Activated naive CD8-positive, alpha-beta T cell (primary cell): Measurements from ENCODE around the gene GALP.
A peak's percentile ranks its signal among the peaks of the same experiment; 100 is the strongest.
"Not testable (repeated sequence)": the region's sequence is repeated elsewhere in the genome, so short reads cannot be mapped to it uniquely, and the experiment has no call there.

Experiments
- H3K27ac Mint-ChIP-seq: one replicate; pipeline ENCODE4 v1.8.0; 2021; ENCODE audit warnings: mixed read lengths
- H3K27me3 Mint-ChIP-seq: one replicate; pipeline ENCODE4 v1.8.0; 2021; ENCODE audit warnings: mixed read lengths
- H3K36me3 Mint-ChIP-seq: one replicate; pipeline ENCODE4 v1.8.0; 2021; ENCODE audit warnings: mixed read lengths
- H3K4me1 Mint-ChIP-seq: one replicate; pipeline ENCODE4 v1.8.0; 2021; ENCODE audit warnings: low read depth, mixed read lengths
- H3K4me3 Mint-ChIP-seq: one replicate; pipeline ENCODE4 v1.8.0; 2021; ENCODE audit warnings: mild to moderate bottlenecking, mixed read lengths
- H3K9me3 Mint-ChIP-seq: one replicate; pipeline ENCODE4 v1.8.0; 2021; ENCODE audit warnings: low read depth, mixed read lengths

The GALP gene

GRCh38 chr19:56142087-56142787 is 33.6 kb upstream of the GALP start:
- no peaks in the 10 kb centered on the region for H3K9me3 Mint-ChIP-seq
- H3K27me3 Mint-ChIP-seq: no peaks in the 10 kb centered on the region
- peaks cover 34% of the 10 kb centered on the region for H3K4me1 Mint-ChIP-seq
- peak overlapping the region; percentile 80 for H3K27ac Mint-ChIP-seq
- H3K36me3 Mint-ChIP-seq: no peaks in the 10 kb centered on the region
- peak overlapping the region; percentile 88 for H3K4me3 Mint-ChIP-seq

DNA sequence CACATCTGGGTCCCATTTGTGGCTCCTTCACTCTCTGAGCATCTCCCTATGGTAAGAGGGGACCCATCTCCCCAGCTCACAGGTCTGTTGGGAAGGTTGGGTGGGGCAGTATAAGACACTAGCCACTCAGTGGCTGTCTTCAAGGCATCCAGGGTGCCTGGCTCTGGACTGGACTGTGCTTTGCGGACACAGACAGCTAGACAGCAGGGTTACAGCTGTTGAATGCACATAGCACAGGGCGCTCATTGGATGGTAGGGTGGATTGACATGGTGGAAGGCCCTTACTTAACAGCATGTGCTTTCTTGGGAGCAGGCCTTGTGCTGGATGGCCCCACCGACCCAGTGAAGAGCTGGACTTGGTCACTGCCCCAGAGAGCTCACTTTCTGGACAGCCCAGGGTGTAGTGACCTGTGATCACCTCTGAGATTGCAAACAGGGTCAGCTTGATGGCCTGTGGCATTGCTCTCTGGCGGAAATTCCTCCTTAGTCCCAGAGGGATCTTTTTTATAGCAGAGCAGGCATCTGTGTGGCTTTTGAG is 32.8 kb upstream of the GALP start:
- peak overlapping the region; percentile 88 for H3K4me3 Mint-ChIP-seq

DNA sequence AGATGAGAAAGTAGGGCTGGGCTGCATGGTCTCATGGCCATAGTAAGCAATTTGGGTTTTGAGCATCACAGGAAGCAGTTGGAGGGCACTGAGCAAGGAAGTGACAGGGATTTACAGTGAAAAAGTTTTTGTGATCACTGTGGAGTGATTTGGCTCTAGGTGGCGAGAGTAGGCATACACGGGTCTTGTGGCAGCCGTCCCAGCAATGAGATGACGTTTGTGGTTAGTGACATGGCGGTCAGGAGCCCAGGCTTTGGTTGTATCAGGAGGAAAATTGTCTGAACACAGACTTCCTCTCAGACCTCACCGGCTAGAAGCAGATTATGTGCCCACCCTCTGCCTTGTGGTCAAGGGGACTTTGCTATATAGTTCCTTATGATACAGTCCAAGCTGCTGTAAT is 31.4 kb upstream of the GALP start:
- Mint-ChIP-seq H3K27ac (no peak overlapping the region), H3K4me1 (peaks cover 34% of the 10 kb centered on the region), H3K36me3 (peaks cover 3% of the 10 kb centered on the region), H3K4me3 (no peak overlapping the region), H3K9me3 (no peaks in the 10 kb centered on the region), H3K27me3 (no peaks in the 10 kb centered on the region)

More for the DNA sequence above, 32.8 kb upstream of the GALP start:
- no peaks in the 10 kb centered on the region for H3K9me3 Mint-ChIP-seq
- peaks cover 34% of the 10 kb centered on the region for H3K4me1 Mint-ChIP-seq
- H3K27me3 Mint-ChIP-seq: no peaks in the 10 kb centered on the region
- no peak overlapping the region for H3K27ac Mint-ChIP-seq
- peaks cover 1% of the 10 kb centered on the region for H3K36me3 Mint-ChIP-seq

DNA sequence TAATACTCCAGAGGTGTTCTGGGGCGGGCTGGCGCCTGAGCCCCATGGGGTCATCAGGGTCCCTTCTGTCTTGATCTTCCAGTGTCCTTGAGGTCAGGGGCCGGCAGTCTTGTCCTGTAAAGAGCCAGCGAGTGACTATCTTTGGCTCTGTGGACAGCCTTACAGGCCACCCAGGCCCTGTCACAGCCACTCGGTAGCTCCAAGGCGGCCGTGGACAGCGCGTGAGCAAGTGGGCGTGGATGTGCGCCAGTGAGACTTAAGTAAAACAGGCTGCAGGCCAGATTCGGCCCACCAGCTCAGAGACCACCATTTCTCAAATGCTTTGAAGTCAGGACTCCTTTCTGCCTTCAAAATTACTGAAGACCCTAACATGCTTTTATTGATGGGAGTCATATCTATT is 31.0 kb upstream of the GALP start:
- peaks cover 6% of the 10 kb centered on the region for H3K36me3 Mint-ChIP-seq
- H3K27ac Mint-ChIP-seq: no peak overlapping the region
- no peaks in the 10 kb centered on the region for H3K9me3 Mint-ChIP-seq
- H3K4me1 Mint-ChIP-seq: peaks cover 33% of the 10 kb centered on the region
- no peak overlapping the region for H3K4me3 Mint-ChIP-seq
- no peaks in the 10 kb centered on the region for H3K27me3 Mint-ChIP-seq

GRCh38 chr19:56145698-56146097 is 30.1 kb upstream of the GALP start:
- Mint-ChIP-seq H3K27me3 (no peaks in the 10 kb centered on the region), H3K4me3 (no peak overlapping the region), H3K36me3 (peaks cover 9% of the 10 kb centered on the region), H3K9me3 (no peaks in the 10 kb centered on the region), H3K27ac (no peak overlapping the region), H3K4me1 (peaks cover 25% of the 10 kb centered on the region)

DNA sequence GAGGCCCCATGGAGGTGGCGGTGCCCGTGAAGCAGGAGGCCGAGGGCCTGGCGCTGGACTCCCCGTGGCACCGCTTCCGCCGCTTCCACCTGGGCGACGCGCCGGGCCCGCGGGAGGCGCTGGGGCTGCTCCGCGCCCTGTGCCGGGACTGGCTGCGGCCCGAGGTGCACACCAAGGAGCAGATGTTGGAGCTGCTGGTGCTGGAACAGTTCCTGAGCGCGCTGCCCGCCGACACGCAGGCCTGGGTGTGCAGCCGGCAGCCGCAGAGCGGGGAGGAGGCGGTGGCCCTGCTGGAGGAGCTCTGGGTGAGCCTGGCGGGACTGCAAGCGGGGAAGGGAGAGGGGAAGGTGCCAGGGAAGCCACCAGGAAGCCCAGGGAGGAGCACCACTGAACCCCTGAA is 28.9 kb upstream of the GALP start:
- H3K9me3 Mint-ChIP-seq: no peaks in the 10 kb centered on the region
- no peak overlapping the region for H3K4me3 Mint-ChIP-seq
- H3K27ac Mint-ChIP-seq: no peak overlapping the region
- H3K4me1 Mint-ChIP-seq: peaks cover 20% of the 10 kb centered on the region
- H3K36me3 Mint-ChIP-seq: peaks cover 9% of the 10 kb centered on the region
- H3K27me3 Mint-ChIP-seq: no peaks in the 10 kb centered on the region

GRCh38 chr19:56147307-56147706 is 28.5 kb upstream of the GALP start:
- Mint-ChIP-seq H3K36me3 (peaks cover 9% of the 10 kb centered on the region), H3K27ac (no peak overlapping the region), H3K27me3 (no peaks in the 10 kb centered on the region), H3K9me3 (no peaks in the 10 kb centered on the region), H3K4me3 (no peak overlapping the region), H3K4me1 (peaks cover 17% of the 10 kb centered on the region)

GRCh38 chr19:56148096-56148495 is 27.7 kb upstream of the GALP start:
- no peaks in the 10 kb centered on the region for H3K9me3 Mint-ChIP-seq
- peaks cover 9% of the 10 kb centered on the region for H3K36me3 Mint-ChIP-seq
- H3K27me3 Mint-ChIP-seq: no peaks in the 10 kb centered on the region
- no peak overlapping the region for H3K27ac Mint-ChIP-seq
- H3K4me3 Mint-ChIP-seq: no peak overlapping the region
- peaks cover 21% of the 10 kb centered on the region for H3K4me1 Mint-ChIP-seq

- peaks cover 23% of the 10 kb centered on the region for H3K4me1 Mint-ChIP-seq
- H3K9me3 Mint-ChIP-seq, H3K27ac Mint-ChIP-seq, H3K36me3 Mint-ChIP-seq, H3K4me3 Mint-ChIP-seq, H3K27me3 Mint-ChIP-seq: not testable (repeated sequence)
Measured at GRCh38 chr19:56148955-56149655, 26.7 kb upstream of the GALP start.

GRCh38 chr19:56149656-56150038 is 26.2 kb upstream of the GALP start:
- Mint-ChIP-seq H3K27me3 (no peaks in the 10 kb centered on the region), H3K36me3 (peaks cover 9% of the 10 kb centered on the region), H3K27ac (no peak overlapping the region), H3K4me3 (no peak overlapping the region), H3K4me1 (peaks cover 18% of the 10 kb centered on the region), H3K9me3 (no peaks in the 10 kb centered on the region)

- H3K27me3 Mint-ChIP-seq: no peaks in the 10 kb centered on the region
- peaks cover 18% of the 10 kb centered on the region for H3K4me1 Mint-ChIP-seq
- H3K4me3 Mint-ChIP-seq: no peak overlapping the region
- no peak overlapping the region for H3K27ac Mint-ChIP-seq
- no peaks in the 10 kb centered on the region for H3K9me3 Mint-ChIP-seq
- peaks cover 9% of the 10 kb centered on the region for H3K36me3 Mint-ChIP-seq
Measured at GRCh38 chr19:56150358-56150757, 25.4 kb upstream of the GALP start.

DNA sequence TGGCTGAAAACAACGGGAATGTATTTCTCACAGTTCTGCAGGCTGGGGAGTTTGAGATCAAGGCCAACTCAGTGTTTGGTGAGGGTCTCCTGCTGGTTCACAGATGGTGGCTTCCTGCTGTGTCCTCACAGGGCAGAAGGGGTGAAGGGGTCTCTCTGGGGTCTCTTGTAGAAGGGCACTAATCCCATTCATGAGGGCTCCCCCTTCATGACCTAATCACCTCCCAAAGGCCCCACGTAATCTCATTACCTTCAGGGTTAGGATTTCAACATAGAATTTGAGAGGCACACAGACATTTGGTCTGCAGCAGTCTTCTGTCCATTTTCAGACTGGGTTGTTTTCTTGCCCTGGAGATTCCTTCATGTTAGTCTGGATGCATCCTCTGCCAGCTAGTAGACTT is 23.2 kb upstream of the GALP start:
- no peak overlapping the region for H3K4me3 Mint-ChIP-seq
- peaks cover 18% of the 10 kb centered on the region for H3K4me1 Mint-ChIP-seq
- no peaks in the 10 kb centered on the region for H3K9me3 Mint-ChIP-seq
- peaks cover 9% of the 10 kb centered on the region for H3K36me3 Mint-ChIP-seq
- H3K27me3 Mint-ChIP-seq: no peaks in the 10 kb centered on the region
- H3K27ac Mint-ChIP-seq: peak overlapping the region; percentile 35

DNA sequence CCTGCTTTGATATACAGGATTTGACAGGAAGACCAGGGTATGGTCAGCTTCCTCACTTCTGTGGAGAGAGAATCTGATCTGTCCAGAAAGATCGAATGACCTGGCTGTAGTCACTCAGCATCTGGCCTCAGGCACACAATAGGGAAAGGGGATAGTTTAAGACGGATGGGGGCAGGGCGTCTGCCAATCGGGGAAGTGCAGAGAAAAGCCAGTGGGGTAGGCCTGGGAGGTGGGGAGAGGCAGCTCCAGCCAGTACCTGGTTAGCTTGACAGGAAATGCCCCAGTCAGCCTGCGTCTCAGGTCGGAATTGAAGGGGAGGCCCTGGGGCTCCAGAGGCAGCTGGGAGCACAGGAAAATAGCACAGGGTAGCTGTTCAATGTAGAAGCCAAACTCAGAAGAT is 22.3 kb upstream of the GALP start:
- no peak overlapping the region for H3K4me3 Mint-ChIP-seq
- H3K27ac Mint-ChIP-seq: peak overlapping the region; percentile 89
- no peaks in the 10 kb centered on the region for H3K9me3 Mint-ChIP-seq
- H3K36me3 Mint-ChIP-seq: peaks cover 6% of the 10 kb centered on the region
- H3K4me1 Mint-ChIP-seq: peaks cover 18% of the 10 kb centered on the region
- no peaks in the 10 kb centered on the region for H3K27me3 Mint-ChIP-seq

- H3K27me3 Mint-ChIP-seq: no peaks in the 10 kb centered on the region
- H3K9me3 Mint-ChIP-seq: no peaks in the 10 kb centered on the region
- peaks cover 16% of the 10 kb centered on the region for H3K4me1 Mint-ChIP-seq
- H3K36me3 Mint-ChIP-seq: peaks cover 9% of the 10 kb centered on the region
- peak overlapping the region; percentile 16 for H3K27ac Mint-ChIP-seq
- no peak overlapping the region for H3K4me3 Mint-ChIP-seq
Measured at GRCh38 chr19:56155124-56155687, 20.6 kb upstream of the GALP start.

GRCh38 chr19:56156768-56157167 is 19.0 kb upstream of the GALP start:
- peaks cover 16% of the 10 kb centered on the region for H3K4me1 Mint-ChIP-seq
- peaks cover 7% of the 10 kb centered on the region for H3K36me3 Mint-ChIP-seq
- H3K9me3 Mint-ChIP-seq: no peaks in the 10 kb centered on the region
- no peaks in the 10 kb centered on the region for H3K27me3 Mint-ChIP-seq
- no peak overlapping the region for H3K4me3 Mint-ChIP-seq
- H3K27ac Mint-ChIP-seq: no peak overlapping the region
